OCI-LY3 (cell line): ENCODE results near the gene RASA4.
"Not testable (repeated sequence)": the region's sequence is repeated elsewhere in the genome, so short reads cannot be mapped to it uniquely, and the experiment has no call there.

Experiments
- CTCF ChIP-seq: fragments of 200-600, 300-600 bp; sonication (generic); IDR thresholded peaks from 2 replicates; pipeline ENCODE4 v1.5.1; 2014; ENCODE audit warnings: antibody characterized with exemption, low read length, low read depth
- EZH2phosphoT487 ChIP-seq: fragments of 200-600 bp; shearing (Covaris generic); IDR thresholded peaks from 2 replicates; pipeline ENCODE4 v1.6.1; 2018; ENCODE audit warnings: antibody characterized with exemption, mixed run types, low read depth

GRCh38 chr7:102545288-102545687 lies 71.3 kb downstream of the RASA4 start:
- TF ChIP-seq EZH2phosphoT487, CTCF: not testable (repeated sequence)
